ENCODE results near the gene TMEM120A.

DNA sequence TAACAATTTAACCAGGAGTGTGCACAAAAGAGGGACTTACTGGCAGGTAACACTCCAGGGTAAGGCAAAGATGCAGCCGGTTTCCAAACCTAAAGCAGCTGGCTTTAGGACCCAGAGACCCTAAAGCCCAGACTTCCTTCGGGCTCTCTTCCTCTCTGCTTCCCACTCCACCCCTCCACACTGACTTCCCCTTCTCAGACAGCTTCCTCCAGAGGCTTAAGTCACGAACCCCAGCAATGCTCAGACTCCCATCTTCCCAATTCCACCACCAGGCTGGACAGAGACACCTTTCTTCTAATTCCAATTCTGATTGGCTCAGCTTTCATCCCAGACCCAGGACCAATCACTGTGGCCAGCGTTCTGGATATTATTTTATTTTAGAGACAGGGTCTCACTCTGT, 28.6 kb upstream of the TMEM120A start:
- no peak for TF ChIP-seq CTCF (conservative IDR thresholded peaks at IDR 0.05; ENCODE audit: low read length)
- no peak for TF ChIP-seq EZH2phosphoT487 (IDR thresholded peaks at IDR 0.05; ENCODE audit: borderline replicate concordance)

Measured in Loucy (cell line).